SK-N-SH treated with all-trans-retinoic acid at 6 μM for 48 hours (cell line): Measurements from ENCODE around the gene LVRN.
A peak's percentile ranks its signal among the peaks of the same experiment; 100 is the strongest.

Experiments used
- ATAC-seq: fragments of 200-7000 bp; cut with Tn5 transposase; 3 replicates; pipeline ENCODE4 v1.9.1; 2020; ENCODE audit warnings: mild to moderate bottlenecking, moderate library complexity
- ARNTL ChIP-seq: fragments of 450-650 bp; formaldehyde crosslinking; IDR thresholded peaks from 2 replicates; pipeline ENCODE4 v1.5.0; 2020; ENCODE audit warnings: low read depth, mild to moderate bottlenecking, moderate library complexity, borderline replicate concordance
- BACH2 ChIP-seq: fragments of 250-450 bp; sonication (Bioruptor Pico); IDR thresholded peaks from 2 replicates; pipeline ENCODE4 v1.9.0; 2021; ENCODE audit warnings: mild to moderate bottlenecking, borderline replicate concordance
- CSDC2 ChIP-seq: fragments of 250-450 bp; sonication (Bioruptor Pico); IDR thresholded peaks from 2 replicates; pipeline ENCODE4 v1.5.0; 2020; ENCODE audit warnings: mild to moderate bottlenecking, moderate library complexity
- ESRRG ChIP-seq: fragments of 250-450 bp; sonication (Bioruptor Pico); IDR thresholded peaks from 2 replicates; pipeline ENCODE4 v1.6.1; 2021; ENCODE audit warnings: mild to moderate bottlenecking
- ISL1 ChIP-seq: fragments of 250-450 bp; sonication (Bioruptor Pico); IDR thresholded peaks from 2 replicates; pipeline ENCODE4 v2.1.2; 2022; ENCODE audit warnings: mild to moderate bottlenecking, moderate library complexity
- OSR1 ChIP-seq: fragments of 250-450 bp; sonication (Bioruptor Pico); IDR thresholded peaks from 2 replicates; pipeline ENCODE4 v1.8.0; 2022; ENCODE audit warnings: moderate library complexity, mild to moderate bottlenecking, inconsistent platforms
- PPARA ChIP-seq: fragments of 250-450 bp; sonication (Bioruptor Pico); IDR thresholded peaks from 2 replicates; pipeline ENCODE4 v1.5.0; 2020; ENCODE audit warnings: mild to moderate bottlenecking, borderline replicate concordance
- RARB ChIP-seq: fragments of 250-450 bp; sonication (Bioruptor Pico); IDR thresholded peaks from 2 replicates; pipeline ENCODE4 v1.8.0; 2021; ENCODE audit warnings: mild to moderate bottlenecking, moderate library complexity
- TCF4 ChIP-seq: fragments of 250-450 bp; sonication (Bioruptor Pico); IDR thresholded peaks from 2 replicates; pipeline ENCODE4 v1.8.0; 2021; ENCODE audit warnings: mild to moderate bottlenecking, moderate library complexity, borderline replicate concordance
- TOX ChIP-seq: fragments of 250-450 bp; sonication (Bioruptor Pico); IDR thresholded peaks from 2 replicates; pipeline ENCODE4 v1.8.0; 2021; ENCODE audit warnings: mild to moderate bottlenecking, moderate library complexity, borderline replicate concordance
- ZC3H10 ChIP-seq: fragments of 250-450 bp; sonication (Bioruptor Pico); IDR thresholded peaks from 2 replicates; pipeline ENCODE4 v1.5.1; 2021; ENCODE audit warnings: mild to moderate bottlenecking, moderate library complexity
- ZFP3 ChIP-seq: fragments of 250-450 bp; sonication (Bioruptor Pico); IDR thresholded peaks from 2 replicates; pipeline ENCODE4 v1.5.0; 2020; ENCODE audit warnings: mild to moderate bottlenecking, moderate library complexity
- ZFP30 ChIP-seq: fragments of 450-650 bp; formaldehyde crosslinking; IDR thresholded peaks from 2 replicates; pipeline ENCODE4 v1.5.0; 2022; ENCODE audit warnings: mild to moderate bottlenecking, moderate library complexity
- ZNF565 ChIP-seq: fragments of 450-650 bp; formaldehyde crosslinking; conservative IDR thresholded peaks from 2 replicates; pipeline ENCODE4 v1.5.0; 2020; ENCODE audit warnings: low read depth, mild to moderate bottlenecking, moderate library complexity
- ZNF70 ChIP-seq: fragments of 450-650 bp; formaldehyde crosslinking; IDR thresholded peaks from 2 replicates; pipeline ENCODE4 v1.5.0; 2020; ENCODE audit warnings: mild to moderate bottlenecking, moderate library complexity
- ZNF8 ChIP-seq: fragments of 450-650 bp; formaldehyde crosslinking; IDR thresholded peaks from 2 replicates; pipeline ENCODE4 v1.5.0; 2020; ENCODE audit warnings: mild to moderate bottlenecking, moderate library complexity
- TF ChIP-seq, protein P1 (sequence below): fragments of 250-450 bp; sonication (Bioruptor Pico); IDR thresholded peaks from 2 replicates; pipeline ENCODE4 v1.8.0; 2020; ENCODE audit warnings: mild to moderate bottlenecking, moderate library complexity, borderline replicate concordance
- TF ChIP-seq, protein P2 (sequence below): fragments of 250-450 bp; sonication (Bioruptor Pico); IDR thresholded peaks from 2 replicates; pipeline ENCODE4 v1.5.0; 2020; ENCODE audit warnings: mild to moderate bottlenecking, moderate library complexity
- TF ChIP-seq, protein P3 (sequence below): fragments of 250-450 bp; sonication (Bioruptor Pico); IDR thresholded peaks from 2 replicates; pipeline ENCODE4 v1.5.1; 2020; ENCODE audit warnings: low read depth, mild to moderate bottlenecking, moderate library complexity
- TF ChIP-seq, protein P4 (sequence below): fragments of 250-450 bp; sonication (Bioruptor Pico); IDR thresholded peaks from 2 replicates; pipeline ENCODE4 v1.5.1; 2021; ENCODE audit warnings: mild to moderate bottlenecking, moderate library complexity

LVRN gene

GRCh38 chr5:115956957-115957356 lies 5.3 kb upstream of the LVRN start:
- TF ChIP-seq ESRRG: no peak
- TF ChIP-seq, protein P1, sequence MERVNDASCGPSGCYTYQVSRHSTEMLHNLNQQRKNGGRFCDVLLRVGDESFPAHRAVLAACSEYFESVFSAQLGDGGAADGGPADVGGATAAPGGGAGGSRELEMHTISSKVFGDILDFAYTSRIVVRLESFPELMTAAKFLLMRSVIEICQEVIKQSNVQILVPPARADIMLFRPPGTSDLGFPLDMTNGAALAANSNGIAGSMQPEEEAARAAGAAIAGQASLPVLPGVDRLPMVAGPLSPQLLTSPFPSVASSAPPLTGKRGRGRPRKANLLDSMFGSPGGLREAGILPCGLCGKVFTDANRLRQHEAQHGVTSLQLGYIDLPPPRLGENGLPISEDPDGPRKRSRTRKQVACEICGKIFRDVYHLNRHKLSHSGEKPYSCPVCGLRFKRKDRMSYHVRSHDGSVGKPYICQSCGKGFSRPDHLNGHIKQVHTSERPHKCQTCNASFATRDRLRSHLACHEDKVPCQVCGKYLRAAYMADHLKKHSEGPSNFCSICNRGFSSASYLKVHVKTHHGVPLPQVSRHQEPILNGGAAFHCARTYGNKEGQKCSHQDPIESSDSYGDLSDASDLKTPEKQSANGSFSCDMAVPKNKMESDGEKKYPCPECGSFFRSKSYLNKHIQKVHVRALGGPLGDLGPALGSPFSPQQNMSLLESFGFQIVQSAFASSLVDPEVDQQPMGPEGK (CRISPR knock-in tag): no peak
- TF ChIP-seq BACH2 (CRISPR knock-in tag): no peak
- TF ChIP-seq ZNF565 (CRISPR knock-in tag): no peak
- TF ChIP-seq ZNF8: no peak
- TF ChIP-seq ZFP30 (CRISPR knock-in tag): no peak
- no peak for TF ChIP-seq OSR1 (CRISPR knock-in tag)
- no peak for ATAC-seq

GRCh38 chr5:115961381-115962238 lies 665 bp upstream of the LVRN start:
- TF ChIP-seq TCF4 (CRISPR knock-in tag): peak; percentile 49; the same call in 1 of the 2 replicates
- no peak for TF ChIP-seq PPARA (CRISPR knock-in tag)
- TF ChIP-seq RARB (CRISPR knock-in tag): no peak
- no peak for TF ChIP-seq CSDC2
- TF ChIP-seq ZNF70 (CRISPR knock-in tag): no peak
- TF ChIP-seq, protein P2, sequence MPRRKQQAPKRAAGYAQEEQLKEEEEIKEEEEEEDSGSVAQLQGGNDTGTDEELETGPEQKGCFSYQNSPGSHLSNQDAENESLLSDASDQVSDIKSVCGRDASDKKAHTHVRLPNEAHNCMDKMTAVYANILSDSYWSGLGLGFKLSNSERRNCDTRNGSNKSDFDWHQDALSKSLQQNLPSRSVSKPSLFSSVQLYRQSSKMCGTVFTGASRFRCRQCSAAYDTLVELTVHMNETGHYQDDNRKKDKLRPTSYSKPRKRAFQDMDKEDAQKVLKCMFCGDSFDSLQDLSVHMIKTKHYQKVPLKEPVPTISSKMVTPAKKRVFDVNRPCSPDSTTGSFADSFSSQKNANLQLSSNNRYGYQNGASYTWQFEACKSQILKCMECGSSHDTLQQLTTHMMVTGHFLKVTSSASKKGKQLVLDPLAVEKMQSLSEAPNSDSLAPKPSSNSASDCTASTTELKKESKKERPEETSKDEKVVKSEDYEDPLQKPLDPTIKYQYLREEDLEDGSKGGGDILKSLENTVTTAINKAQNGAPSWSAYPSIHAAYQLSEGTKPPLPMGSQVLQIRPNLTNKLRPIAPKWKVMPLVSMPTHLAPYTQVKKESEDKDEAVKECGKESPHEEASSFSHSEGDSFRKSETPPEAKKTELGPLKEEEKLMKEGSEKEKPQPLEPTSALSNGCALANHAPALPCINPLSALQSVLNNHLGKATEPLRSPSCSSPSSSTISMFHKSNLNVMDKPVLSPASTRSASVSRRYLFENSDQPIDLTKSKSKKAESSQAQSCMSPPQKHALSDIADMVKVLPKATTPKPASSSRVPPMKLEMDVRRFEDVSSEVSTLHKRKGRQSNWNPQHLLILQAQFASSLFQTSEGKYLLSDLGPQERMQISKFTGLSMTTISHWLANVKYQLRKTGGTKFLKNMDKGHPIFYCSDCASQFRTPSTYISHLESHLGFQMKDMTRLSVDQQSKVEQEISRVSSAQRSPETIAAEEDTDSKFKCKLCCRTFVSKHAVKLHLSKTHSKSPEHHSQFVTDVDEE: peak; percentile 24; the same call in 1 of the 2 replicates

DNA sequence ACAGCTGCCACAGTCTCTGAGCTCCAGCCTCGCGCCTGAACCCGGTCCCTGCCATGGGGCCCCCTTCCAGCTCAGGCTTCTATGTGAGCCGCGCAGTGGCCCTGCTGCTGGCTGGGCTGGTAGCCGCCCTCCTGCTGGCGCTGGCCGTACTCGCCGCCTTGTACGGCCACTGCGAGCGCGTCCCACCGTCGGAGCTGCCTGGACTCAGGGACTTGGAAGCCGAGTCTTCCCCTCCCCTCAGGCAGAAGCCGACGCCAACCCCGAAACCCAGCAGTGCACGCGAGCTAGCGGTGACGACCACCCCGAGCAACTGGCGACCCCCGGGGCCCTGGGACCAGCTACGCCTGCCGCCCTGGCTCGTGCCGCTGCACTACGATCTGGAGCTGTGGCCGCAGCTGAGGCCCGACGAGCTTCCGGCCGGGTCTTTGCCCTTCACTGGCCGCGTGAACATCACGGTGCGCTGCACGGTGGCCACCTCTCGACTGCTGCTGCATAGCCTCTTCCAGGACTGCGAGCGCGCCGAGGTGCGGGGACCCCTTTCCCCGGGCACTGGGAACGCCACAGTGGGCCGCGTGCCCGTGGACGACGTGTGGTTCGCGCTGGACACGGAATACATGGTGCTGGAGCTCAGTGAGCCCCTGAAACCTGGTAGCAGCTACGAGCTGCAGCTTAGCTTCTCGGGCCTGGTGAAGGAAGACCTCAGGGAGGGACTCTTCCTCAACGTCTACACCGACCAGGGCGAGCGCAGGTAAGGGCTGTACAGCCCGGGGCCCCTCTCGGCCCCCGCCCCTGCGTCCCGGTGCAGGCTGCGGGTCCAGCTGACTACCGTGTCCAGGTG lies 509 bp downstream of the LVRN start:
- ATAC-seq: peak; percentile 72
- no peak for TF ChIP-seq ISL1 (CRISPR knock-in tag)
- TF ChIP-seq ZNF565 (CRISPR knock-in tag): no peak
- no peak for TF ChIP-seq ZFP3 (CRISPR knock-in tag)
- no peak for TF ChIP-seq ARNTL (CRISPR knock-in tag)
- TF ChIP-seq OSR1 (CRISPR knock-in tag): no peak
- no peak for TF ChIP-seq RARB (CRISPR knock-in tag)
- TF ChIP-seq, protein P3, sequence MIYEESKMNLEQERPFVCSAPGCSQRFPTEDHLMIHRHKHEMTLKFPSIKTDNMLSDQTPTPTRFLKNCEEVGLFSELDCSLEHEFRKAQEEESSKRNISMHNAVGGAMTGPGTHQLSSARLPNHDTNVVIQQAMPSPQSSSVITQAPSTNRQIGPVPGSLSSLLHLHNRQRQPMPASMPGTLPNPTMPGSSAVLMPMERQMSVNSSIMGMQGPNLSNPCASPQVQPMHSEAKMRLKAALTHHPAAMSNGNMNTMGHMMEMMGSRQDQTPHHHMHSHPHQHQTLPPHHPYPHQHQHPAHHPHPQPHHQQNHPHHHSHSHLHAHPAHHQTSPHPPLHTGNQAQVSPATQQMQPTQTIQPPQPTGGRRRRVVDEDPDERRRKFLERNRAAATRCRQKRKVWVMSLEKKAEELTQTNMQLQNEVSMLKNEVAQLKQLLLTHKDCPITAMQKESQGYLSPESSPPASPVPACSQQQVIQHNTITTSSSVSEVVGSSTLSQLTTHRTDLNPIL: no peak
- TF ChIP-seq ZNF70 (CRISPR knock-in tag): no peak
- TF ChIP-seq, protein P4, sequence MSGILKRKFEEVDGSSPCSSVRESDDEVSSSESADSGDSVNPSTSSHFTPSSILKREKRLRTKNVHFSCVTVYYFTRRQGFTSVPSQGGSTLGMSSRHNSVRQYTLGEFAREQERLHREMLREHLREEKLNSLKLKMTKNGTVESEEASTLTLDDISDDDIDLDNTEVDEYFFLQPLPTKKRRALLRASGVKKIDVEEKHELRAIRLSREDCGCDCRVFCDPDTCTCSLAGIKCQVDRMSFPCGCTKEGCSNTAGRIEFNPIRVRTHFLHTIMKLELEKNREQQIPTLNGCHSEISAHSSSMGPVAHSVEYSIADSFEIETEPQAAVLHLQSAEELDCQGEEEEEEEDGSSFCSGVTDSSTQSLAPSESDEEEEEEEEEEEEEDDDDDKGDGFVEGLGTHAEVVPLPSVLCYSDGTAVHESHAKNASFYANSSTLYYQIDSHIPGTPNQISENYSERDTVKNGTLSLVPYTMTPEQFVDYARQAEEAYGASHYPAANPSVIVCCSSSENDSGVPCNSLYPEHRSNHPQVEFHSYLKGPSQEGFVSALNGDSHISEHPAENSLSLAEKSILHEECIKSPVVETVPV (CRISPR knock-in tag): no peak
- TF ChIP-seq, protein P2: no peak
- TF ChIP-seq ZNF8: no peak
- no peak for TF ChIP-seq ZFP30 (CRISPR knock-in tag)
- TF ChIP-seq CSDC2: no peak
- no peak for TF ChIP-seq TOX (CRISPR knock-in tag)
- no peak for TF ChIP-seq ESRRG
- TF ChIP-seq TCF4 (CRISPR knock-in tag): no peak
- no peak for TF ChIP-seq ZC3H10 (CRISPR knock-in tag)

More at GRCh38 chr5:115961381-115962238, 665 bp upstream of the LVRN start:
- peak; percentile 79 for ATAC-seq
